ENCODE measurements around the gene CERS1. TPM values are rescaled to one million over a fixed set of nuclear protein-coding genes. Genes with fewer than 3 reads are reported as not detected.

CERS1 gene
- 3.2 to 5.8 TPM (median 4.9 TPM) in 5 replicates for total RNA-seq (2022; extraction: Qiagen RNA extraction; ENCODE audit: low read depth)

GRCh38 chr19:18895824-18896341, at the start of gene CERS1:
TSS of gene CERS1 (minus strand) at chr19:18896158. CDS start at chr19:18896072, 86 bp downstream.

GRCh38 chr19:18940769-18941627, 45.0 kb upstream of the CERS1 start, which contains the start of gene HOMER3:
TSS of gene HOMER3 (minus strand) at chr19:18941217. CDS start at chr19:18938982, 2,235 bp downstream.

GRCh38 chr19:18919086-18919899, 23.3 kb upstream of the CERS1 start, which contains the start of the genes COPE and DDX49:
TSS of gene COPE (minus strand) at chr19:18919387. CDS start at chr19:18919348, 39 bp downstream.
TSS of gene DDX49 (plus strand) at chr19:18919715. CDS start at chr19:18919742, 27 bp downstream.

GRCh38 chr19:18831524-18832305, 64.2 kb downstream of the CERS1 start, which contains the start of gene UPF1:
TSS of gene UPF1 (plus strand) at chr19:18831959. CDS start at chr19:18832210, 251 bp downstream.

Other genes with a start within 250 kb of the CERS1 start
- gene CRTC1, start 212.5 kb downstream of the CERS1 start, total RNA-seq (2022; extraction: Qiagen RNA extraction; ENCODE audit: low read depth): 3.2 to 5.4 TPM (median 4.1 TPM) in 5 replicates
- gene COMP, start 104.9 kb downstream of the CERS1 start, total RNA-seq (2022; extraction: Qiagen RNA extraction; ENCODE audit: low read depth): 0.08 to 0.10 TPM in 2 of 5 replicates, not detected in the others
- gene UPF1, start 64.2 kb downstream of the CERS1 start, total RNA-seq (2022; extraction: Qiagen RNA extraction; ENCODE audit: low read depth): 33.1 to 43.0 TPM (median 41.9 TPM) in 5 replicates
- gene COPE, start 23.2 kb upstream of the CERS1 start, total RNA-seq (2022; extraction: Qiagen RNA extraction; ENCODE audit: low read depth): 137 to 167 TPM (median 160 TPM) in 5 replicates
- gene DDX49, start 23.6 kb upstream of the CERS1 start, total RNA-seq (2022; extraction: Qiagen RNA extraction; ENCODE audit: low read depth): 27.8 to 48.0 TPM (median 43.2 TPM) in 5 replicates
- 24.7 to 34.5 TPM (median 30.0 TPM) in 5 replicates for gene HOMER3, start 45.1 kb upstream of the CERS1 start, total RNA-seq (2022; extraction: Qiagen RNA extraction; ENCODE audit: low read depth)
- gene SUGP2, start 137.4 kb upstream of the CERS1 start, total RNA-seq (2022; extraction: Qiagen RNA extraction; ENCODE audit: low read depth): 22.9 to 33.5 TPM (median 29.4 TPM) in 5 replicates
- 25.7 to 30.8 TPM (median 28.4 TPM) in 5 replicates for gene ARMC6, start 137.4 kb upstream of the CERS1 start, total RNA-seq (2022; extraction: Qiagen RNA extraction; ENCODE audit: low read depth)
- 0.34 to 0.94 TPM (median 0.66 TPM) in 5 replicates for gene SLC25A42, start 167.8 kb upstream of the CERS1 start, total RNA-seq (2022; extraction: Qiagen RNA extraction; ENCODE audit: low read depth)
- 18.4 to 26.4 TPM (median 24.2 TPM) in 5 replicates for gene TMEM161A, start 242.3 kb upstream of the CERS1 start, total RNA-seq (2022; extraction: Qiagen RNA extraction; ENCODE audit: low read depth)

All from A549 treated with RU486 at 1 μM for 4 hours (cell line).